GM19035 (cell line): ENCODE measurements around the gene GGACT.
A peak's percentile ranks its signal among the peaks of the same experiment; 100 is the strongest.

ENCODE experiments used
- ATAC-seq: cut with Tn5 transposase; IDR thresholded peaks from one replicate; pipeline ENCODE4 v1.9.1; 2021; ENCODE audit not compliant: unreplicated experiment

The GGACT gene

DNA sequence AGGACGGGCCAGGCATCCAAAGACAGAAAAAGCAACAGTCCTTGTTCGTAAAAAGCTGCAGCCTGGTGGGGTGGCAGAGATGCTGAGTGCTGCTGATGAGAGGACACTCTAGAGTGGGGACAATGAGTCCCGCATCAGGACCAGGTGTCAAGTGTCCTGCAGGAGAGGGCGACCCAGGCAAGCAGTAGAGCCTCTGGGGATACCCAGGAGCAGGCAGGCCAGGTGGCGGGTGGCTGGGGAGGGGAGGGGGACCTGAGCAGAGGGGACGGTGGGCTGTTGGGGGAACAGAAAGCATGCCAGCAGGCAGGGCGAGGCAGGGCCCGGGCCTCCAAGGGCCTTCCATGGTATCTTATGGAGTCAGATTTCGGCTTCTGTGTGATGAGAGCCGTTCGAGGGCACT is 35.8 kb downstream of the GGACT start:
- no peak for ATAC-seq

DNA sequence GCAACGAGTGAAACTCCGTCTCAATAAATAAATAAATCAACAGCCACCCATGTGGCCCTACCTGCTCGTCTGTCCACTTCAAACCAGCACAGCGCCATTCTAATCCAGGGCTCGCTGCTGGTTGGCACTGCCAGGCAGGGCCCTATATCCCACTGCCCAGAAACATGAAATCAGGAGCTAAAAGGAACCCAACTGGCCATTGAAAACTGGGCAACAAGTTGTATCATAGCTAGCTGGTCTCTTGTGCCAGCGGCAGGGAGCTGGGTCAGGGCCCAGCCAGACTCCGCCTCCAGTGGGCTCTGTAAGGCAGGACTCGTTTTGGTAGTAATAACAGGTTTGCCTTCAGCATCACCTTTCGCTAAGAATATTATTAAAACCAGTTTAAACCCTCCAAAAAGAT is 39.3 kb downstream of the GGACT start:
- ATAC-seq = no peak

DNA sequence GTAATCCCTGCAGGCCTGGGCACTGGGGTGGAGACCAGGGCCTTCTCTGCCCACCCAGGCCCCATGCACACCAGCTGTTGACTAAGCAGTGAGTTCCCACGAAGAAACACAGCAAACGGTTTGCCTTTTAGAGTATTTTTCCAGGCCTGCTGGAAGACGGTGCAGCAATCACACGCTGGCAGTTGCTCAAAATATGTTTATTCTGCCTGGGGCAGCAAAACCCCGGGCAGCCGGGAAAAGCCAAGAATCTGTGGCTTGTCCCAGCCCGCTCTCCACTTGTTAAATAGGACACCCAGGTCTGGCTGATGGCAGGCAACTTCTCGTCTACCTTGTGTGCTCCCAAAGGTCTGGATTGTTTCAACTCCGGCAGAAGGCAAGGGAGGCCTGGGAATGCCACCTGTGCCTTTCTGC is 40.8 kb downstream of the GGACT start:
- ATAC-seq = no peak

DNA sequence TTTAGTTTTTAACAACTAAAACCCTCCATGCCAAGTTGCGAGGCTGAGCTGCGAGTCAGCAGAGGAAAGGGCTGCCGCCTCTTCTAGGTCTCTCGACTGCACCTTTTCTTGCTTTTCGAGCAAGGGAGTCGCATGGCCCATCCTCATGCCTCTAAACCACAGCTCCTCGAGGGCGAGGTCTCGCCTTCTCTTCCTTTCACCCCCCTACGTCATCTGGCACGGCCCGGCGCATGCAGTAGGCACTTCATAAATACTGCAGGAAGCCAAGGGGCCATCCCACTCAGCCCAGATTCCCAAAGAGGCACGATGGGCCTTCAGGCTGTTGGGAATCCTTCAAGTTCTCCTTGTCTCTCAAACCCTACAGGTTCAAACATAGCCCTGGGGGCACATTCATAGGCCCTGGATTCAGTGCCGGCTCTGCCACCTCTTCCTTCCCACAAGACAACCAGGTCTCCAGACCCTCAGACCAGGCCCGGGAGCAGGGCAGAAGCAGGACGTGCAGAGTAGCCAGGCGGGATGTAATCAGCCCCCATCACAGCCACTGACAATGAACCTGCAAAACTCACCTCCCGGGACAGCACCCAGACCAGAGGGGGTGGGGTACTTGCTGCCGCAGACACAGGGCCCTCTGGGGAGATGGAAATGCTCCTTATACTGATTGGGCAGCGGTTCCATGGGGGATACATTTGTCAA is 41.7 kb downstream of the GGACT start:
- ATAC-seq = no peak

- ATAC-seq = no peak
These were observed 42.9 kb downstream of the GGACT start for GRCh38 chr13:100545684-100546061.

DNA sequence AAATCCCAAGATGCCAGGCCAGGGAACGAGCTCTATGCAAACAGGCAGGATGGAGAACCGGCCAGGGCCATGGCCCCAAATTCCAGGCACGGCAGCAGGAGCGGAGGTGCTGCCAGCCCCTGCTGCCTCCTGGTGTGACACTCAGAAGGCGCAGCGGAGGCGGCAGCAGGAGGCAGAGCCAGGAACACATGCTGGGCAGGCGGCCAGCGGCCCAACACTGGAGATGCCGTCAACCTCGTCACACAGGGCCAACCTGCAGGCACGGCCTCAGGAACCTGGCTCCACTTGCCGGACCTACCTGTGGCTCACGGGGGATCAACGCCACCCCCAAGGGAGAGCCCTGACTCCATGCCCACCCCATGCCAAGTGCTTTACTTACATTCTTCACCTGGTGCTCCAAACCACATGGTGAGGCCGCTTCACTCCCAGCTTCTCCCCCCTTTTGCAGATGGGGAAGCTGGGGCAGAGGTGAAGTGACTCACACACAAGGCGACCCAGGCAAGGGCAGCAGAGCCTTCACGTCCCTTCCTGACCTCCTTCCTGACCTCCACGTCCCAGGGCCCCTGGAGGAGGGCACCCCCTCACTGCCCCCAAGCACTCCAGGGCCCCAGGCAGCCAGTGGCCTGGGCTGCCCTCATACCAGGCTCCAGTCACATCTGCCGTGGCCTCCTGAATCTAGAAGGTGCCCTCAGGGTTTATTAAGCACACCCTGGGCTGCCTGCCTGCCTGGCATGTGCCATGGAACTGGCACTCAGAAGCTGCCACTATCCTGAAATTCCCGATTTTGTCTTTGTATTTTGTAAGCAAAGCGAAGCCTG is 43.5 kb downstream of the GGACT start:
- no peak for ATAC-seq

DNA sequence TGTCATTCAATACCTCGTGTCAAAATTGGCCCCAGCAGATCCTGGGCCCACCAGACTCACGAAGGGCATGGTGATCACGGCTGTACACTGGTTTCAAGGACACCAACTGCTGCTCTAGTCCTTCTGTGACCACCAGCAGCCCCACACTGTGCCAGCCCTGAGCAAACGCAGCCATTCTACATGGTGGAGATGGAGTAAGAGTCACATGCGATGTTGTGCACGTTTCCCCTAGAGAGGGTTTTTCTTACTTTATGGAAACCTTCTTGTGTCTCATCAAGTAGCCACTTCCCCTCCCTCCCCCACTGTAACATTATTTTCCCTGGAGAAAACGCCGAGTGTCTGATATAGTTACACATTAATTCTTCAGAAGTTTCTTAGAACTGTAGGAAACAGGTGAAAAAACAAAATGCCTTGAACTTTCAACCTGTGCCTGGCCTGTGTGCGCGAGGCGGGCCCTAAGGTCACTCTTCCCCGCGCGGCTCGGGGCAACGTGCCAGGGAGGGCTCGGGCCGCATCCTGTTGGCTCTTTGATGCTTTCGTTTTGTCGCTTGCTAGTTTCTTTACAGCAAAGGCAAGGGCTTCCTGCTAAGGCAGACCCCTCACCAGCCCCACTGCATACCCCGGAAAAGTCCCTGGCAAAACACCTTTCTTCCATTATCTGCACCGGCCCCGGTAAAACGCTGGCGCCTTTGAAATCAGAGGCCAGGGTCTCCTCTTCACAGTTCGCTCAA is 44.6 kb downstream of the GGACT start:
- ATAC-seq = no peak

DNA sequence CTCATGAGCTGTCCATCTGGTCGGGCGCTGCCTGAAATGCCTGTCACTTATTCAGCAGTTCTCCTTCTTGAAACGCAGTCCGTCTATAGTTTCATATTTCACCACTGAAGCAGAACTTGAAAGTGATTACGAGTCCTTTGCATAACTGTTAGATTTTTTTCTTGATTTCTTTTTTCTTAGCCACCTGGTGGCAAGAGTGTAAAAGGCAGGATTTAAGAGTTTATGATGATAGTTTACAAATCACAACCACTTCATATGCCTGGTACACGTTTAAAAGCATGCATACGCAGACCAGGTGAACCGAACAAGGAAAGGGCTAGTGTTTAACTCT is 45.8 kb downstream of the GGACT start:
- ATAC-seq = peak; percentile 86

DNA sequence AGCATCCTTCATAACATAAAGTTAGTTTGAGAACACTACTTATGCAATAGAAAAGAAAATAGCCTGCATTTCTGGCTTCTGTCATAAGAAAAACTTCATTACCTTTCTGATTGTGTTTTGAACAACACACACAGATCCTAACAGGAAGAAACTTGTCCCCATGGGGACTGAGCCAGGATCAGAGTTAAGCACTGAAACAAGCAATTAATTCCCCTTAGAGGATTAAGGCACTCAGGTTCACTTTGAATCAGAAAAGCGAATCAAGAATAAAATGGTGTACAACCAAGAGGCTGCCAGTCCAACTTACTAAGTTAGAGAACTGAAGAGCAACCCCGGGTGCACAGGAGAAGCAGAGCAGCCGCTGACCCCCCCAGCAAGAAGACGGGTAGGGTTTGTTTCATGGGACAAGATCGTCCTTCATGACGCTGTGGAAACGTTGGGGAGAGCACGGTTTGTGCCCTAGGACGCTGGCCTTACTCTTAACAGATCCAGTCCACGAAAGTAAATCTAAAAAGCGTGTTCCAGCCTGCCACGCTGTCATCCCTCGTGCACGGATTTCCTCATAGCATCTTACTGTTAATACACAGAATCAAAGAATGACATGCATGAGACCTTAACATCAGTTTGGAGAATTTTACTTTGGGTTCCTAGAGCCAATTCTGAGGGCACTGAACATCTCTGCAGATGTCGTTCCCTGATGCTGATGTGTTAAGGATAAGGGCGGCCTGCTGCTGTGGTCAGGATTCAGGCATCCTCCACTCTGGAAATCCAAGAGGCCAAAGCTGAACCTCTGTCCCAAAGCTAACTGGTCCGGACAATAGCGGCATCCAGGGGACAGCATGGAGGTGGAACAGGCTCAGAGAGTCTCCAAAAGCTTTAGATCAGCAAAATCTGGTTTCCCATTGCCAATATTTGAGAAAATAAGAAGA is 46.4 kb downstream of the GGACT start:
- no peak for ATAC-seq

DNA sequence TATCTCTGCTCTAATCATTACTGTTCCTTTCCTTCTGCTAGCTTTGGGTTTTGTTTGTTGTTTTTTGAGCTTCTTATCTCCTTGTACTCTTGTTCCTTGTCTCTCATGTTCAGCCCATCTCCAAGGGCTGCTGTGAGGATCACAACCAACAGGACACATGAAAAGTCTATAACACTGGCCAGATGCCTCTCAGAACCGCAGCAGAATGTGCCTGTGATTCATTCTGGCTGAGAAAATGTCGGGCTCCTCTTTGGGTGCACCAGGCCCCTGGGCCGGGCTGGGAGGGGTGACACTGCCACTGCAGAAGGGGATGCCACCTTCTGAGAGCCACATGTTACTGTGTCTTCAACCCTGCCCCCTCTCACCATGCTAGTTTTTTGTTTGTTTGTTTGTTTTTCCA is 48.0 kb downstream of the GGACT start:
- no peak for ATAC-seq

DNA sequence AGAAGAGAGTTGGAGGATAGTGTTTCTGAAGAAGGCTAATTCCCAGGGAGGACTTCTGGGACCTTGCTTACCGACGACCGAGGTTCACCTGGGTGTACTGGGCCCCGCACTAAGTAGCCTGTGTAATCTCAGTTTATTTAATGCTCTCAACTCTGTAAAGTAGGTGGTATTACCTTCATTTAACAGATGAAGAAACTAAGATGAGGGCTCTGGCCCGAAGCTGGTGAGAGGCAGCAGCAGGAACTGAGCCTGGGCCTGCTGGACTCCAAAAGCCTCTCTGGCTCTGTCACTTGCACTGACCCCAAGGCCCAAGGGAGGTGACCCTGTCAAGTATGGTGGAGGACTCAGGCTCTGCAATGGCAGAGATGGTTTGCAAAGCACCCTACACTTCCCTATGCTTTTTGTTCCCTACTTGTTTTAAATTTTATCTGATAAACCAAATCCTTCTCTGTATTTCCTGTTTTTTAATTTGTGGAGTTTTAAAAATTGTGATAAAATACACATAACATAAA is 50.6 kb downstream of the GGACT start:
- no peak for ATAC-seq

DNA sequence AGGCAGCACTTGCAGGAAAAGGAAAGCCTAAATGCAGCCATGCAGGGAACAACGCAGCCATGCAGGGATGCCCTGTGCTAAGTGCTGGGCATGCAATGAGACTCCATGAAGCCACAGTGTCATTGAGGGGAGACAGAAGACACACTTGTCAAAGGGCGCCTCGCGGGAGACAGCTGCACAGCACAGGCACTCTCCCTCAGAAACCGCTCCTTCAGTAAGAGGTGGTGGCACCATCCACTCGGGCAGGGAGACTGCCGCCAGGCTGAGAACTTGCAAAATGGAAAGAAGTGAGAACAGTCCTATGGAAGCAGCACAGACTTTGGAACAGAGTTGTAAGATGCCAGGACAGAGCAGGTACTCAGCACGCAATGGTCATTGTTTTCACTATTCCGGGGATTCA is 51.1 kb downstream of the GGACT start:
- ATAC-seq = no peak

- no peak for ATAC-seq
These were observed 51.9 kb downstream of the GGACT start for GRCh38 chr13:100536643-100537180.

DNA sequence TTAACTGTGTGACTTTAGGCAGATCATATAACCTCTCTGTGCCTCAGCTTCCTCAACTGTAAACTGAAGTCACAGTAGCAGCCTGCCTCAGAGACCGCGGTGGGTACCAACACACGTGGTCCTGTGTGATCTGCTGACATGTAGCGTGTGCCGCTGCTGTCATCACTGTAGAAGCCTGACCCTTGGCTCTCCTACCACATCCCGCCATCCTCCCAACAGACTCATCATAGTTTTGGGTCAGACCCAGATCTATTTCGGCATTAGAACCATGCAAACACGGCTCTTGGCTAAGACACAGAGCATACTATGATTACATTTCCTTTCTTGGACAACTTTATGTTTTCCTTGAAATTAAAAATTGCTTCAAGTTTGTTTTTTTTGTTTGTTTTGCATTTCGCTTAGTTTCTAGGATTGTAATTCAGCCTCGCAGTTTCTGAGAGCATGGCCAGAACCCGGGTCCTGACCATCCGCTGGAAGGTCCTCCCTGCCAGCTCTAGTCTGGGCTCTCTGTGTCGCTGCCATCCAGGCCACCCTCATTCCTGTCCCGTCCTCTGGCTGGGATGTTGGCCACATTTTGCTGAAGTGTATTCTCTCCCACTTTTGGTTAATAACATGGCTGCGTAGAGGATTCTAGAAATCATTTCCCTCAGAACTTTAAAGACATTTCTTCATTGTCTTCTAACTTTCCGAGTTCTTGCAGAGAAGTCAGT is 53.0 kb downstream of the GGACT start:
- ATAC-seq = no peak

DNA sequence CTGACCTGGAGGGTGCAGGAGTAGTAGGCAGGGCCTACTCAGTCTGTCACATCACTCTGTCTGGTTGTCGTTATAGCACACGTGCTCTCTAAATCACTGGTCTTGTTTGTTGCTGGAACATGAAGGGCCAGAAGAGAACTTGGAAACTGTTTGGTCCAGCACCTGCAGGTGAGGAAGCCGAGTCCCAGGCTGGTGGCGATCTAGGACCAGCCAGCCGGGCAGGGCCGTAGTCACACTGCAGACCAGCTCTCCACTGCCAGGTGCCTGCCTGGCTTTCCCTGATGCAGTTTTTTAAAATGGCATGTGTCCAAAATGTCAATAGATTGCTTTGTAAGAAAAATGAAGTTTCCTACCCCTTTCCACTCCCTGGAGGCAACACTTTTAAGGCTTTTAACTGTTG is 53.7 kb downstream of the GGACT start:
- no peak for ATAC-seq

- ATAC-seq = no peak
These were observed 54.3 kb downstream of the GGACT start for GRCh38 chr13:100534147-100534843.

GRCh38 chr13:100533588-100534041 is 55.0 kb downstream of the GGACT start:
- no peak for ATAC-seq

GRCh38 chr13:100532836-100533435 is 55.7 kb downstream of the GGACT start:
- no peak for ATAC-seq
